Liver (tissue), 9 donors: ENCODE measurements around the gene MBLAC1. TPM values are rescaled to one million over a fixed set of nuclear protein-coding genes. Genes with fewer than 3 reads are reported as not detected.

Source experiments
- DNase-seq: peaks from one replicate; pipeline ENCODE4 v3.0.0-alpha.2; 2017; ENCODE audit warnings: low spot score
- H3K27ac ChIP-seq, 2 donors: one replicate each; pipeline ENCODE4 v1.7.0; 2013; ENCODE audit warnings: inconsistent platforms in 2 of 2, low read length in 2 of 2, control low read depth in 1 of 2, low read depth in 1 of 2, mild to moderate bottlenecking in 1 of 2
- H3K27me3 ChIP-seq, 4 donors: one replicate each; pipeline versions ENCODE4 v1.6.1 to v1.7.0; 2013; ENCODE audit warnings: low read length in 3 of 4, inconsistent platforms in 1 of 4, mild to moderate bottlenecking in 1 of 4, moderate library complexity in 1 of 4; ENCODE audit not compliant: control insufficient read depth in 4 of 4, insufficient read depth in 4 of 4
- H3K36me3 ChIP-seq, 4 donors: one replicate each; pipeline versions ENCODE4 v1.6.1 to v1.7.0; 2013; ENCODE audit warnings: low read length in 3 of 4, mild to moderate bottlenecking in 3 of 4, low read depth in 1 of 4, moderate library complexity in 1 of 4; ENCODE audit not compliant: control insufficient read depth in 4 of 4, insufficient read depth in 3 of 4
- H3K4me1 ChIP-seq, 4 donors: one replicate each; pipeline versions ENCODE4 v1.6.1 to v1.7.0; 2013; ENCODE audit warnings: low read length in 3 of 4, mild to moderate bottlenecking in 3 of 4, moderate library complexity in 1 of 4; ENCODE audit not compliant: control insufficient read depth in 4 of 4, insufficient read depth in 4 of 4
- H3K4me3 ChIP-seq, 3 donors: one replicate each; pipeline versions ENCODE4 v1.6.1 to v1.7.0; 2013; ENCODE audit warnings: low read length in 3 of 3, control low read depth in 1 of 3, low read depth in 1 of 3, mild to moderate bottlenecking in 1 of 3
- H3K9ac ChIP-seq, 2 donors: one replicate each; pipeline ENCODE4 v1.7.0; 2013; ENCODE audit warnings: low read length in 2 of 2, mild to moderate bottlenecking in 2 of 2, moderate library complexity in 2 of 2, control low read depth in 1 of 2, low read depth in 1 of 2
- H3K9me3 ChIP-seq, 4 donors: one replicate each; pipeline versions ENCODE4 v1.6.1 to v1.7.0; 2013; ENCODE audit warnings: low read length in 3 of 4; ENCODE audit not compliant: control insufficient read depth in 4 of 4
- EGR1 ChIP-seq, 2 donors: IDR thresholded peaks; 2 replicates each; pipeline ENCODE4 v1.6.1; 2016 to 2018; ENCODE audit warnings: antibody characterized with exemption in 2 of 2, low read depth in 2 of 2
- FOXA2 ChIP-seq: IDR thresholded peaks from 2 replicates; pipeline ENCODE4 v1.6.1; 2016; ENCODE audit warnings: antibody characterized with exemption
- GABPA ChIP-seq, 2 donors: IDR thresholded peaks in 1 of 2; conservative IDR thresholded peaks in 1 of 2; 2 replicates each; pipeline ENCODE4 v1.6.1; 2016; ENCODE audit warnings: antibody characterized with exemption in 2 of 2, mild to moderate bottlenecking in 1 of 2, moderate library complexity in 1 of 2
- HNF4G ChIP-seq: IDR thresholded peaks from 2 replicates; pipeline ENCODE4 v1.6.1; 2016; ENCODE audit warnings: antibody characterized with exemption
- JUND ChIP-seq, 2 donors: IDR thresholded peaks; 2 replicates each; pipeline ENCODE4 v1.6.1; 2016; ENCODE audit warnings: antibody characterized with exemption in 2 of 2
- NR2F2 ChIP-seq: IDR thresholded peaks from 2 replicates; pipeline ENCODE4 v1.6.1; 2016; ENCODE audit warnings: antibody characterized with exemption
- RAD21 ChIP-seq, 2 donors: IDR thresholded peaks; 2 replicates each; pipeline ENCODE4 v1.6.1; 2016; ENCODE audit warnings: antibody characterized with exemption in 2 of 2, mild to moderate bottlenecking in 2 of 2
- SP1 ChIP-seq: IDR thresholded peaks from 2 replicates; pipeline ENCODE4 v1.6.1; 2018; ENCODE audit warnings: antibody characterized with exemption, mild to moderate bottlenecking
- YY1 ChIP-seq: IDR thresholded peaks from 2 replicates; pipeline ENCODE4 v1.6.1; 2016; ENCODE audit warnings: antibody characterized with exemption, mild to moderate bottlenecking
- WGBS: extraction: QIAGEN DNeasy Blood & Tissue Kit; methylation state at CpG from one replicate; pipeline ENCODE4 v1.1.7; 2013; 5-methylcytosine and 5-hydroxymethylcytosine counted together
- polyA plus RNA-seq, 2 donors: library from polyadenylated mRNA; stranded (reverse) in 1 of 2; unstranded in 1 of 2; fragments of 200-250 nt in 1 of 2; fragments of >200 nt in 1 of 2; fragmentation: Nextera tagmentation in 1 of 2; extraction: Ambion mirVana in 1 of 2; gene quantifications; one replicate each; pipeline versions ENCODE4 v1.2.1 to v1.2.3, GENCODE V29; 2013 to 2015
- total RNA-seq, 2 donors: library from RNA; depleted of rRNA; stranded (reverse); fragments of >200 nt; gene quantifications; one replicate each; pipeline ENCODE4 v1.2.3, GENCODE V29; 2014
- TF ChIP-seq, protein P1 (sequence below): IDR thresholded peaks from 2 replicates; pipeline ENCODE4 v1.6.1; 2016; ENCODE audit warnings: antibody characterized with exemption, mild to moderate bottlenecking
- TF ChIP-seq, protein P2 (sequence below): IDR thresholded peaks from 2 replicates; pipeline ENCODE4 v1.6.1; 2016; ENCODE audit warnings: antibody characterized with exemption
- TF ChIP-seq, protein P3 (sequence below): fragments of 150-350 bp; IDR thresholded peaks from 2 replicates; pipeline ENCODE4 v1.5.1; 2017; ENCODE audit warnings: improper control_type of control experiment, low read depth, low read length; ENCODE audit not compliant: missing input control
- TF ChIP-seq, protein P4 (sequence below): IDR thresholded peaks from 2 replicates; pipeline ENCODE4 v1.6.1; 2016; ENCODE audit warnings: antibody characterized with exemption
- TF ChIP-seq, protein P5 (sequence below): IDR thresholded peaks from 2 replicates; pipeline ENCODE4 v1.6.1; 2016; ENCODE audit warnings: antibody characterized with exemption
- donor health status: healthy.
- donor health status: healthy.
- donor health status: healthy.
- donor health status: healthy.
- donor health status: healthy.

Gene MBLAC1
- total and polyA plus RNA-seq, 4 donors = 1.0 to 1.4 (median 1.3) TPM

DNA sequence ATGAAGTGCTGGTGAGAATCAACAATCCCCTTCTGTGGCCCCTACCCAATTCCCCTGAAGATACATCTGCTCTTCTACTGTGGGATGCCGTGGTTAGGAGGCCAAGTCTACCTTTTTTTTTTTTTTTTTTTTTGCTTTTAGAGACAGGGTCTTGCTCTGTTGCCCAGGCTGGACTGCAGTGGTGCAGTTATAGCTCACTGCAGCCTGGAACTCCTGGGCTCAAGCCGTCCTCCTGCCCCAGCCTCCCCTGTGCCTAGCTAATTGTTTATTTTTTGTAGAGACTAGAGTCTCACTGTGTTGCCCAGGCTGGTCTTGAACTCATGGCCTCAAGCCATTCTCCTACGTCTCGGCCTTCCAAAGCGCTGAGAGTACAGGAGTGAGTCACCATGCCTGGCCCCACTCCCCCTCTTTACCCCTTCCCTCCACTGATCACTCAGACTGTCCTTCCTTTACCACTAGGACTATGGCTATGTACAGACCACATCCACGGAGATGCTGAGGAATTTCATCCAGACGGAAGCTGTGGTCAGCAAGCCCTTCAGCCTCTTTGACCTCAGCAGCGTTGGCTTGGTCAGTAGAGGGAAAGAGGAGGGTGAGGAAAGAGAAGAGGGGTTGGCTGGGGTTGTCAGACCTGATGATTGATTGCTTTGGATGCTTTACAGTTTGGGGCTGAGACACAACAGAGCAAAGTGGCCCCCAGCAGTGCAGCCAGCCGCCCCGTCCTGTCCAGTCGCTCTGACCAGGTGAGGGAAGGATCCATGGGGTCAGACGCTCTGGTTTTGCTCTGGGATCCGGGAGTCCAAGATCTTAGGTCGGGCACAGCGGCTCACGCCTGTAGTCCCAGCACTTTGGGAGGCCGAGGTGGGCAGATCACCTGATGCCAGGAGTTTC is 23.6 kb upstream of the MBLAC1 start:
- WGBS = 93% methylated on average over 17 of the region's 17 CpGs
- peaks cover 5 to 38% (median 17%) of the 10 kb centered on the region in 4 donors for H3K36me3 ChIP-seq
- no peaks in the 10 kb centered on the region for H3K27me3 ChIP-seq
- H3K4me1 ChIP-seq = peaks cover 0 to 20% (median 14%) of the 10 kb centered on the region in 4 donors
- no peak overlapping the region for H3K27ac ChIP-seq
- no peak overlapping the region for H3K4me3 ChIP-seq
- no peak overlapping the region for H3K9ac ChIP-seq
- no peak for TF ChIP-seq HNF4G
- no peak for TF ChIP-seq JUND (IDR thresholded peaks at IDR 0.05)
- TF ChIP-seq RAD21 (IDR thresholded peaks at IDR 0.05) = no peak
- TF ChIP-seq SP1 = no peak
- no peak for TF ChIP-seq GABPA (IDR thresholded peaks at IDR 0.05 in 1 of 2, conservative IDR thresholded peaks at IDR 0.05 in 1 of 2)
- TF ChIP-seq, protein P1, sequence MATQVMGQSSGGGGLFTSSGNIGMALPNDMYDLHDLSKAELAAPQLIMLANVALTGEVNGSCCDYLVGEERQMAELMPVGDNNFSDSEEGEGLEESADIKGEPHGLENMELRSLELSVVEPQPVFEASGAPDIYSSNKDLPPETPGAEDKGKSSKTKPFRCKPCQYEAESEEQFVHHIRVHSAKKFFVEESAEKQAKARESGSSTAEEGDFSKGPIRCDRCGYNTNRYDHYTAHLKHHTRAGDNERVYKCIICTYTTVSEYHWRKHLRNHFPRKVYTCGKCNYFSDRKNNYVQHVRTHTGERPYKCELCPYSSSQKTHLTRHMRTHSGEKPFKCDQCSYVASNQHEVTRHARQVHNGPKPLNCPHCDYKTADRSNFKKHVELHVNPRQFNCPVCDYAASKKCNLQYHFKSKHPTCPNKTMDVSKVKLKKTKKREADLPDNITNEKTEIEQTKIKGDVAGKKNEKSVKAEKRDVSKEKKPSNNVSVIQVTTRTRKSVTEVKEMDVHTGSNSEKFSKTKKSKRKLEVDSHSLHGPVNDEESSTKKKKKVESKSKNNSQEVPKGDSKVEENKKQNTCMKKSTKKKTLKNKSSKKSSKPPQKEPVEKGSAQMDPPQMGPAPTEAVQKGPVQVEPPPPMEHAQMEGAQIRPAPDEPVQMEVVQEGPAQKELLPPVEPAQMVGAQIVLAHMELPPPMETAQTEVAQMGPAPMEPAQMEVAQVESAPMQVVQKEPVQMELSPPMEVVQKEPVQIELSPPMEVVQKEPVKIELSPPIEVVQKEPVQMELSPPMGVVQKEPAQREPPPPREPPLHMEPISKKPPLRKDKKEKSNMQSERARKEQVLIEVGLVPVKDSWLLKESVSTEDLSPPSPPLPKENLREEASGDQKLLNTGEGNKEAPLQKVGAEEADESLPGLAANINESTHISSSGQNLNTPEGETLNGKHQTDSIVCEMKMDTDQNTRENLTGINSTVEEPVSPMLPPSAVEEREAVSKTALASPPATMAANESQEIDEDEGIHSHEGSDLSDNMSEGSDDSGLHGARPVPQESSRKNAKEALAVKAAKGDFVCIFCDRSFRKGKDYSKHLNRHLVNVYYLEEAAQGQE = no peak
- TF ChIP-seq, protein P2, sequence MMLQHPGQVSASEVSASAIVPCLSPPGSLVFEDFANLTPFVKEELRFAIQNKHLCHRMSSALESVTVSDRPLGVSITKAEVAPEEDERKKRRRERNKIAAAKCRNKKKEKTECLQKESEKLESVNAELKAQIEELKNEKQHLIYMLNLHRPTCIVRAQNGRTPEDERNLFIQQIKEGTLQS = no peak
- TF ChIP-seq, protein P3, sequence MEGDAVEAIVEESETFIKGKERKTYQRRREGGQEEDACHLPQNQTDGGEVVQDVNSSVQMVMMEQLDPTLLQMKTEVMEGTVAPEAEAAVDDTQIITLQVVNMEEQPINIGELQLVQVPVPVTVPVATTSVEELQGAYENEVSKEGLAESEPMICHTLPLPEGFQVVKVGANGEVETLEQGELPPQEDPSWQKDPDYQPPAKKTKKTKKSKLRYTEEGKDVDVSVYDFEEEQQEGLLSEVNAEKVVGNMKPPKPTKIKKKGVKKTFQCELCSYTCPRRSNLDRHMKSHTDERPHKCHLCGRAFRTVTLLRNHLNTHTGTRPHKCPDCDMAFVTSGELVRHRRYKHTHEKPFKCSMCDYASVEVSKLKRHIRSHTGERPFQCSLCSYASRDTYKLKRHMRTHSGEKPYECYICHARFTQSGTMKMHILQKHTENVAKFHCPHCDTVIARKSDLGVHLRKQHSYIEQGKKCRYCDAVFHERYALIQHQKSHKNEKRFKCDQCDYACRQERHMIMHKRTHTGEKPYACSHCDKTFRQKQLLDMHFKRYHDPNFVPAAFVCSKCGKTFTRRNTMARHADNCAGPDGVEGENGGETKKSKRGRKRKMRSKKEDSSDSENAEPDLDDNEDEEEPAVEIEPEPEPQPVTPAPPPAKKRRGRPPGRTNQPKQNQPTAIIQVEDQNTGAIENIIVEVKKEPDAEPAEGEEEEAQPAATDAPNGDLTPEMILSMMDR = no peak
- TF ChIP-seq, protein P4, sequence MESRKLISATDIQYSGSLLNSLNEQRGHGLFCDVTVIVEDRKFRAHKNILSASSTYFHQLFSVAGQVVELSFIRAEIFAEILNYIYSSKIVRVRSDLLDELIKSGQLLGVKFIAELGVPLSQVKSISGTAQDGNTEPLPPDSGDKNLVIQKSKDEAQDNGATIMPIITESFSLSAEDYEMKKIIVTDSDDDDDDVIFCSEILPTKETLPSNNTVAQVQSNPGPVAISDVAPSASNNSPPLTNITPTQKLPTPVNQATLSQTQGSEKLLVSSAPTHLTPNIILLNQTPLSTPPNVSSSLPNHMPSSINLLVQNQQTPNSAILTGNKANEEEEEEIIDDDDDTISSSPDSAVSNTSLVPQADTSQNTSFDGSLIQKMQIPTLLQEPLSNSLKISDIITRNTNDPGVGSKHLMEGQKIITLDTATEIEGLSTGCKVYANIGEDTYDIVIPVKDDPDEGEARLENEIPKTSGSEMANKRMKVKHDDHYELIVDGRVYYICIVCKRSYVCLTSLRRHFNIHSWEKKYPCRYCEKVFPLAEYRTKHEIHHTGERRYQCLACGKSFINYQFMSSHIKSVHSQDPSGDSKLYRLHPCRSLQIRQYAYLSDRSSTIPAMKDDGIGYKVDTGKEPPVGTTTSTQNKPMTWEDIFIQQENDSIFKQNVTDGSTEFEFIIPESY = no peak
- TF ChIP-seq FOXA2 = no peak
- TF ChIP-seq NR2F2 = no peak
- DNase-seq = no peak
- no peaks in the 10 kb centered on the region for H3K9me3 ChIP-seq

DNA sequence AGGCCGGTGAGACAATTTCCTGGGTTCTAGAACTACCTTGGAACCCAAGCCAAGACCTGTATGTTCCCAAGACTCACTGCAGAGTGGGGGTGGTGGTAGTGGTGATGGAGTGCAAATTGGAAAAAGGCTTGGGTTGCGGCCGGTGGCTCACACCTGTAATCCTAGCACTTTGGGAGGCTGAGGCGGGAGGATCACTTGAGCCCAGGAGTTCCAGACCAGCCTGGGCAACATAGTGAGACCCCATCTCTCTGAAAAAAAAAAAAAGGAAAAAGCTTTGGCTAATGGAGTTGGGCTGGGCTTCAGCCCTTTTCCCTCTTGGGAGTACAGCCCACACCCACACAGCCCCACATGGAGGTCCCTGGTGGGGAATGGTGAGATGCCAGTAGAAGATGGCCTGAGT is 21.2 kb upstream of the MBLAC1 start:
- Histone ChIP-seq H3K27me3 (no peaks in the 10 kb centered on the region), H3K9ac (no peak overlapping the region), H3K4me1 (peaks cover 0 to 7% (median 2%) of the 10 kb centered on the region in 4 donors), H3K27ac (no peak overlapping the region), H3K36me3 (peaks cover 2 to 34% (median 18%) of the 10 kb centered on the region in 4 donors), H3K9me3 (no peaks in the 10 kb centered on the region), H3K4me3 (no peak overlapping the region)
- 98% methylated on average over 4 of the region's 4 CpGs for WGBS
- DNase-seq = no peak
- TF ChIP-seq, protein P4 = no peak
- TF ChIP-seq FOXA2 (no peak), EGR1 (IDR thresholded peaks at IDR 0.05; ENCODE audit: low read depth in 2 of 2) (no peak), YY1 (no peak), NR2F2 (no peak)
- TF ChIP-seq, protein P5, sequence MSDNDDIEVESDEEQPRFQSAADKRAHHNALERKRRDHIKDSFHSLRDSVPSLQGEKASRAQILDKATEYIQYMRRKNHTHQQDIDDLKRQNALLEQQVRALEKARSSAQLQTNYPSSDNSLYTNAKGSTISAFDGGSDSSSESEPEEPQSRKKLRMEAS = no peak
- TF ChIP-seq, protein P1 = no peak
